Common myeloid progenitor, CD34-positive (primary cell): ENCODE results near the gene TTR.

Source experiments
- CTCF ChIA-PET: fragments of 350-600 bp; sonication (Branson Sonifier 250); formaldehyde crosslinking; loops from one replicate; lab custom pipeline; 2021; ENCODE audit warnings: antibody characterized with exemption; lab: Charles Lee
- POLR2A ChIA-PET: fragments of 350-600 bp; sonication (Branson Sonifier 250); formaldehyde crosslinking; loops from one replicate; lab custom pipeline; 2021; ENCODE audit warnings: antibody characterized with exemption; lab: Charles Lee
- DNase-seq, 3 donors: peaks; one replicate each; pipeline versions ENCODE4 v3.0.0 to v3.0.0-alpha.2; 2013
- H3K27ac ChIP-seq, 2 experiments: 1 replicate in 1 of 2; 2 replicates in 1 of 2; pipeline ENCODE4 v1.7.0; 2013; ENCODE audit warnings: inconsistent platforms in 2 of 2, low read length in 2 of 2, mild to moderate bottlenecking in 2 of 2, low read depth in 1 of 2, moderate library complexity in 1 of 2; ENCODE audit not compliant: severe bottlenecking in 2 of 2, insufficient read depth in 1 of 2, poor library complexity in 1 of 2
- H3K27me3 ChIP-seq, 5 experiments: replicated peaks in 2 of 5; 1 replicate in 3 of 5; 2 replicates in 2 of 5; pipeline versions ENCODE4 v1.6.1 to v1.7.0; 2013; ENCODE audit warnings: low read length in 4 of 5, mild to moderate bottlenecking in 2 of 5, moderate library complexity in 2 of 5, inconsistent platforms in 1 of 5; ENCODE audit not compliant: insufficient read depth in 5 of 5, control insufficient read depth in 4 of 5
- H3K36me3 ChIP-seq, 4 experiments: 1 replicate in 2 of 4; 2 replicates in 2 of 4; pipeline versions ENCODE4 v1.6.1 to v1.7.0; 2013; ENCODE audit warnings: low read length in 3 of 4, control low read depth in 1 of 4, mild to moderate bottlenecking in 1 of 4; ENCODE audit not compliant: control insufficient read depth in 4 of 4, insufficient read depth in 4 of 4
- H3K4me1 ChIP-seq, 4 experiments: 1 replicate in 3 of 4; 2 replicates in 1 of 4; pipeline versions ENCODE4 v1.6.1 to v1.7.1; 2013; ENCODE audit warnings: low read length in 3 of 4, mild to moderate bottlenecking in 3 of 4, control low read depth in 1 of 4, inconsistent platforms in 1 of 4, moderate library complexity in 1 of 4; ENCODE audit not compliant: control insufficient read depth in 4 of 4, insufficient read depth in 4 of 4; ENCODE audit errors: control extremely low read depth in 1 of 4
- H3K4me3 ChIP-seq, 7 experiments: 1 replicate in 4 of 7; 2 replicates in 3 of 7; pipeline versions ENCODE4 v1.5.1 to v1.7.0; 2013; ENCODE audit warnings: mild to moderate bottlenecking in 7 of 7, low read length in 6 of 7, moderate library complexity in 6 of 7, inconsistent platforms in 2 of 7, low read depth in 2 of 7, control low read depth in 1 of 7; ENCODE audit not compliant: insufficient read depth in 4 of 7, control insufficient read depth in 1 of 7; ENCODE audit errors: extremely low read depth in 1 of 7
- H3K9me3 ChIP-seq, 5 experiments: 1 replicate in 4 of 5; 2 replicates in 1 of 5; pipeline versions ENCODE4 v1.6.1 to v1.7.1; 2013; ENCODE audit warnings: low read length in 4 of 5, mild to moderate bottlenecking in 2 of 5, inconsistent platforms in 1 of 5, low read depth in 1 of 5, moderate library complexity in 1 of 5; ENCODE audit not compliant: control insufficient read depth in 4 of 5, insufficient read depth in 2 of 5; ENCODE audit errors: control extremely low read depth in 1 of 5
- WGBS: methylation state at CpG from one replicate; pipeline ENCODE4 v1.1.5; 2013; ENCODE audit not compliant: insufficient coverage; 5-methylcytosine and 5-hydroxymethylcytosine counted together

The TTR gene

GRCh38 chr18:31565782-31566512 is 25.7 kb upstream of the TTR start:
- Histone ChIP-seq H3K27ac (no peak overlapping the region), H3K36me3 (no peaks in the 10 kb centered on the region), H3K9me3 (no peaks in the 10 kb centered on the region), H3K4me3 (no peak overlapping the region), H3K4me1 (no peaks in the 10 kb centered on the region), H3K27me3 (no peaks in the 10 kb centered on the region)
- POLR2A ChIA-PET, result interaction anchor here (0.6 kb wide), 1 partner anchor 53 kb away, joined by 3 read pairs; no protein-coding TSS in a partner anchor
- DNase-seq, result no peak
- CTCF ChIA-PET, result interaction anchor here (1.1 to 1.5 kb wide), 3 partner anchors 9 to 15 kb away, joined by 3 to 5 read pairs (median 4); no protein-coding TSS in a partner anchor
- 94% methylated on average over 9 of the region's 10 CpGs for WGBS

DNA sequence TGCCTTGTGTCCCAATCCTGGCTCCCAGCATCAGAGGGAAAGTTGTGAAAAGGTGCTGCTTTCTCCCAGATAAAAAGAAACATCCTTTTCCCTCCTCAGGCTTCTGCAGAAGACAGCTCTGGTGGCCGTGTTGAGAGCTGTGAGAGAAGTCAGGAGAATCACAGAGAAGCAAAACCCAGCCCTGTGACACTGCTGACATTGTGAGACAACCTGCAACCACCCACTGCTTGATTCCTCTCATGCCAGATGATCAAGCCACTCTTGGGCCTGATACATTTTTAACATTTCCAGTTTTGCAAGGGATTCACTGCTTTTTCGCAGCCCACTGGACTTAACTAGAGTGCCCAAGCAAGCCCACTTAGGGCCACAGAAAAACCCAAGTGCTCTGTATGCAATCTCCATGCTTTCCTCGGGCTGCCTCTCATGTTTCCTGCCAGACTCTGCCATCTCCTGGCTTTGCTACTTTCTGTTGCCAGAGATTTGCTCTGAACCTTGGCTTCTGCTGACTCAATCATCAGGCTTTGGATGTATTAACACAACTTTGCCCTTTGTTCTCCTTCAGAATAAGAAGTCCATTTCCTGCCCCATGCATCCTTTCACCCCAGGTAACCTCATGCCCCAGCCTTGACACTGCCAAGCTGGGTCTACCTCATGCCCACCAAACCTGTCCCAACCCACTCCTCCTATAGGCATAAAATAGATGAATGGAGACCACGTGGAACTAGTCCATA is 24.9 kb upstream of the TTR start:
- WGBS, result 77% methylated on average over 3 of the region's 4 CpGs
- Histone ChIP-seq H3K4me1 (peaks cover 0 to 4% (median 2%) of the 10 kb centered on the region in 4 experiments), H3K9me3 (no peaks in the 10 kb centered on the region), H3K36me3 (no peaks in the 10 kb centered on the region), H3K27ac (no peak overlapping the region), H3K27me3 (no peaks in the 10 kb centered on the region), H3K4me3 (no peak overlapping the region)
- DNase-seq, result no peak
- POLR2A ChIA-PET, result no interaction called here
- CTCF ChIA-PET, result interaction anchor here (1.3 to 1.5 kb wide), 2 partner anchors 9 to 10 kb away, joined by 4 to 5 read pairs; no protein-coding TSS in a partner anchor

DNA sequence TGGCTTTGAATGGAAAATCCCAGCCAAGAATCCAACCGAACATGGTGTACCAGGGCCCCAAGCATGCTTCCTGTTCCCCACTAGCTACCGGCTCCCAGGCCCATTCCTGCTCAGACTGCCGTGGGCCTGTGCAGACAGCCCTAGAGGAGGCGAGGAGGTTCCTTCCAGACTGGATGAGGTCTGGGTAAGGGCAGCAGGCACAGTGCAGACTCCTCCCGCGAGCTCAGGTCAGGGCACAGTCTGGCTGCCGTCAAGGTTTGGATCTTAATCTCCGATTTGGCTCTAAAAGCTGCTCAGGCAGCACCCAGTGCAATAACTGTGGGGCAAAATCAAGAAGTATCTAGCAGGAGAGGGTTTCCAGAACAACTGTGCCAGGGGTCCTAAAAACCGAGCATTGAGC is 19.3 kb upstream of the TTR start:
- ChIA-PET POLR2A (interaction anchor here (0.8 kb wide), 1 partner anchor 112 kb away, joined by 3 read pairs; the partner anchor contains the start of gene B4GALT6), CTCF (interaction anchor here (0.8 to 1.6 kb wide), 4 partner anchors 10 to 131 kb away, joined by 3 to 4 read pairs (median 4); no protein-coding TSS in a partner anchor)
- no peak for DNase-seq
- Histone ChIP-seq H3K36me3 (no peaks in the 10 kb centered on the region), H3K4me3 (no peak overlapping the region), H3K27ac (no peak overlapping the region), H3K27me3 (no peaks in the 10 kb centered on the region), H3K9me3 (no peaks in the 10 kb centered on the region), H3K4me1 (peaks cover 0 to 19% (median 8%) of the 10 kb centered on the region in 4 experiments)
- 70% methylated on average over 9 of the region's 9 CpGs for WGBS

DNA sequence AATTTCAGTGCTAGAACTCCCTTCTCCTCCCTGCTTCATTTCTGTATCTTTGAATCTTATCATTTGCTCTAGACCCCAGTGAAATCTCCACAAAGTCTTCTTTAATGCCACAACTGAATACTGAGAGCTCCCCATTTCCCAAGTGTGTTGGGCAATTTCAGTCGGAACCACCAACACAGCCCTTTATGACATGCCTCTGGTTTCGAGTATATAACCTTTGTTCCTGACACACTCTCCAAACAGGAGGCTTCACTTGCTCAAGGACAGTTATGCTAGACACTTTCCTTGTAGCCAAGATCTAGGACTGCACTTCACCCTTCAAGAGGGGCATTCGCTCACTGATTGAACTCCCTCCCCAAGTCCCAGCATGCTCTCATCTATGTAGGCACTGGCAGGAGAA is 18.6 kb upstream of the TTR start:
- CTCF ChIA-PET, result interaction anchor here (0.8 to 1.6 kb wide), 4 partner anchors 11 to 130 kb away, joined by 3 to 4 read pairs (median 3); no protein-coding TSS in a partner anchor
- no peaks in the 10 kb centered on the region for H3K9me3 ChIP-seq
- peaks cover 0 to 19% (median 8%) of the 10 kb centered on the region in 4 experiments for H3K4me1 ChIP-seq
- 89% methylated on average over 3 of the region's 3 CpGs for WGBS
- H3K27ac ChIP-seq, result no peak overlapping the region
- H3K4me3 ChIP-seq, result no peak overlapping the region
- DNase-seq, result no peak
- POLR2A ChIA-PET, result no interaction called here
- no peaks in the 10 kb centered on the region for H3K27me3 ChIP-seq
- no peaks in the 10 kb centered on the region for H3K36me3 ChIP-seq

GRCh38 chr18:31574359-31574758 is 17.3 kb upstream of the TTR start:
- no peak overlapping the region for H3K27ac ChIP-seq
- no CpG with 5 or more reads among the region's 1 CpG for WGBS
- no peak overlapping the region for H3K4me3 ChIP-seq
- POLR2A ChIA-PET, result no interaction called here
- DNase-seq, result peak; percentile 50 to 88 (median 84)
- no peaks in the 10 kb centered on the region for H3K27me3 ChIP-seq
- CTCF ChIA-PET, result interaction anchor here (0.6 to 1.1 kb wide), 2 partner anchors 20 to 142 kb away, joined by 3 read pairs; no protein-coding TSS in a partner anchor
- no peaks in the 10 kb centered on the region for H3K9me3 ChIP-seq
- H3K36me3 ChIP-seq, result no peaks in the 10 kb centered on the region
- peaks cover 0 to 22% (median 8%) of the 10 kb centered on the region in 4 experiments for H3K4me1 ChIP-seq

DNA sequence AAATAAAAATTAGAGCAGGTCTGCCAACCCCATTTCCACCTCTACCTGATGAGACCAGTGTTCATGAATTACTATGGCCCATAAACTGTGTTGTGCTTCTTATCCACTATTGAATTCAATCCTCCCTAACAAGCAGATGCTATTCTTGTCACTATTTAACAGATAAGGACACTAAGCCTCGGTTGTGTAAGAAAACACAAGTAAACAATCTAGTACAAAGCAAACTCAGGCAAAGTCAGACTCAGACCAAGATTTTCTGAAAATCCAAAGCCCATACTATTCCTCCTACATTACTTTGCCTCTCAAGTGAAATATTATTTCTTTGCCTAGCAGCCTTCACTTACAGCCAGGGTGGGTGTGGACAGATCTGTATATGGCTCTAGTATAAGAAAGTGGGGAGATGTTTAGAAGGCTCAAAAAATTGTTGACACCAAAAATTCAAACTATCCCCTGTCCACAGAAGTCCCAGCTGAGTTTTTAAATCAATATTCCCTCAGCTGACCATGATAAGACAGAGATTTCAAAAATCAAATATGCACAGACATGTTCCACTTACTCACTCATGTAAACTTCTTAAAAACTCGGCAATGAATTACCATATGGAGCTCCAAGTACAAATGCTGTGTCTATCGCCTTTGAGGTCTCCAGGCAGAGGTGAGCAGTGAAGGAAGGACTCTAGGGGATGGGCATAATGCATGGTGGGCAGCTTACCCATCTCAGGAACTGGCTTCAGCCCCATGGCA is 16.0 kb upstream of the TTR start:
- Histone ChIP-seq H3K4me1 (peaks cover 6 to 32% (median 12%) of the 10 kb centered on the region in 4 experiments), H3K9me3 (no peaks in the 10 kb centered on the region), H3K27me3 (no peaks in the 10 kb centered on the region), H3K36me3 (no peaks in the 10 kb centered on the region), H3K4me3 (no peak overlapping the region), H3K27ac (no peak overlapping the region)
- DNase-seq, result no peak
- ChIA-PET POLR2A (no interaction called here), CTCF (interaction anchor here (1.0 to 1.6 kb wide), 5 partner anchors 10 to 147 kb away, joined by 3 to 7 read pairs (median 4); no protein-coding TSS in a partner anchor)
- WGBS, result 100% methylated on average over 2 of the region's 3 CpGs
